HepG2 (cell line): ENCODE results near the gene CPSF4. TPM values are rescaled to one million over a fixed set of nuclear protein-coding genes. Genes with fewer than 3 reads are reported as not detected.

Experiments used
- AGO1 ChIP-seq: fragments of 200-400 bp; formaldehyde crosslinking; IDR thresholded peaks from 2 replicates; pipeline ENCODE4 v1.6.1; 2017; ENCODE audit warnings: mild to moderate bottlenecking, low read depth, low read length, moderate library complexity; ENCODE audit not compliant: poor library complexity, severe bottlenecking
- ATAD3A ChIP-seq: sonication (generic); formaldehyde crosslinking; IDR thresholded peaks from 2 replicates; pipeline ENCODE4 v1.4.0; 2020; ENCODE audit warnings: missing genetic modification reagents
- CBX2 ChIP-seq, 2 experiments: fragments of 200-600 bp in 1 of 2; sonication (generic); formaldehyde crosslinking in 1 of 2; IDR thresholded peaks; 2 replicates each; pipeline versions ENCODE4 v1.7.0 to v1.8.1; 2018 to 2022; ENCODE audit warnings: low read depth in 2 of 2, low read length in 1 of 2, mild to moderate bottlenecking in 1 of 2, missing genetic modification reagents in 1 of 2
- IRF2 ChIP-seq: IDR thresholded peaks from 2 replicates; pipeline ENCODE4 v1.6.1; 2018; ENCODE audit warnings: missing genetic modification reagents, missing compliant biosample characterization
- MEIS1 ChIP-seq: sonication (generic); formaldehyde crosslinking; IDR thresholded peaks from 2 replicates; pipeline ENCODE4 v1.9.0; 2021; ENCODE audit warnings: mild to moderate bottlenecking, missing genetic modification reagents, moderate library complexity, borderline replicate concordance
- MTA3 ChIP-seq: sonication (generic); formaldehyde crosslinking; IDR thresholded peaks from 2 replicates; pipeline ENCODE4 v1.4.0; 2020; ENCODE audit warnings: missing genetic modification reagents
- NAIF1 ChIP-seq: sonication (generic); formaldehyde crosslinking; IDR thresholded peaks from 2 replicates; pipeline ENCODE4 v1.5.0; 2020; ENCODE audit warnings: mild to moderate bottlenecking, missing genetic modification reagents, borderline replicate concordance
- SATB2 ChIP-seq: sonication (generic); formaldehyde crosslinking; IDR thresholded peaks from 2 replicates; pipeline ENCODE4 v1.5.0; 2020; ENCODE audit warnings: missing genetic modification reagents
- SOX13 ChIP-seq, 3 experiments: fragments of 450-650 bp in 1 of 3; sonication (generic) in 1 of 3; formaldehyde crosslinking in 1 of 3; IDR thresholded peaks in 2 of 3; conservative IDR thresholded peaks in 1 of 3; 2 replicates each; pipeline versions ENCODE4 v1.5.0 to v1.6.1; 2016 to 2020; ENCODE audit warnings: antibody characterized with exemption in 1 of 3, mild to moderate bottlenecking in 1 of 3, missing compliant biosample characterization in 1 of 3, missing genetic modification reagents in 1 of 3, moderate library complexity in 1 of 3
- TBP ChIP-seq: sonication (generic); formaldehyde crosslinking; IDR thresholded peaks from 2 replicates; pipeline ENCODE4 v1.5.0; 2020; ENCODE audit warnings: missing genetic modification reagents
- TBX3 ChIP-seq: fragments of 450-650 bp; IDR thresholded peaks from 2 replicates; pipeline ENCODE4 v1.6.1; 2017; ENCODE audit warnings: antibody characterized with exemption, mild to moderate bottlenecking, inconsistent platforms, borderline replicate concordance
- ZKSCAN1 ChIP-seq: fragments of 150-350 bp; IDR thresholded peaks from 2 replicates; pipeline ENCODE4 v1.6.1; 2014; ENCODE audit warnings: low read length
- ZNF124 ChIP-seq: sonication (generic); formaldehyde crosslinking; IDR thresholded peaks from 2 replicates; pipeline ENCODE4 v1.4.0; 2020; ENCODE audit warnings: missing genetic modification reagents
- ZNF646 ChIP-seq: sonication (generic); formaldehyde crosslinking; IDR thresholded peaks from 2 replicates; pipeline ENCODE4 v1.9.0; 2021; ENCODE audit warnings: mild to moderate bottlenecking, missing genetic modification reagents
- ZNF713 ChIP-seq: sonication (generic); formaldehyde crosslinking; IDR thresholded peaks from 2 replicates; pipeline ENCODE4 v1.4.0; 2020; ENCODE audit warnings: mild to moderate bottlenecking, missing genetic modification reagents
- ZNF768 ChIP-seq: sonication (generic); formaldehyde crosslinking; IDR thresholded peaks from 2 replicates; pipeline ENCODE4 v1.4.0; 2020; ENCODE audit warnings: missing genetic modification reagents
- ZNF773 ChIP-seq: sonication (generic); formaldehyde crosslinking; IDR thresholded peaks from 2 replicates; pipeline ENCODE4 v1.4.0; 2020; ENCODE audit warnings: missing genetic modification reagents, borderline replicate concordance
- ZNF816 ChIP-seq: sonication (generic); formaldehyde crosslinking; IDR thresholded peaks from 2 replicates; pipeline ENCODE4 v1.8.0; 2022; ENCODE audit warnings: missing genetic modification reagents, mild to moderate bottlenecking, borderline replicate concordance
- ZZZ3 ChIP-seq: sonication (generic); formaldehyde crosslinking; IDR thresholded peaks from 2 replicates; pipeline ENCODE4 v1.4.0; 2020; ENCODE audit warnings: missing genetic modification reagents, mild to moderate bottlenecking, borderline replicate concordance
- polyA plus RNA-seq, 8 experiments: library from polyadenylated mRNA; depleted of rRNA in 3 of 8; stranded (reverse) in 7 of 8; unstranded in 1 of 8; fragments of >200 nt; fragmentation: Illumina TruSeq in 4 of 8; extraction: Trizol in 4 of 8; gene quantifications; 2 replicates each; pipeline versions ENCODE4 v1.2.1 to v1.2.3, GENCODE V29; 2011 to 2016; ENCODE audit warnings: low read depth in 4 of 8, missing spikeins in 1 of 8, mixed read lengths in 1 of 8; ENCODE audit not compliant: insufficient read depth in 1 of 8
- total RNA-seq, 5 experiments: library from RNA; depleted of rRNA; stranded (reverse); fragments of >200 nt; fragmentation: Illumina TruSeq; extraction: Trizol; gene quantifications; 2 replicates each; pipeline ENCODE4 v1.2.3, GENCODE V29; 2016; ENCODE audit warnings: low read depth in 1 of 5
- TF ChIP-seq, protein P1 (sequence below): IDR thresholded peaks from 2 replicates; pipeline ENCODE4 v1.6.1; 2016; ENCODE audit warnings: control low read depth
- TF ChIP-seq, protein P2 (sequence below): IDR thresholded peaks from 2 replicates; pipeline ENCODE4 v1.6.1; 2016; ENCODE audit warnings: missing biosample characterization, missing genetic modification reagents, low read depth

Gene CPSF4
- total and polyA plus RNA-seq, 2 of the 13 experiments (the other 11 are each of a cell fraction or from before 2014, with no cell fraction given): 34.1 to 49.6 TPM

- TF ChIP-seq ZNF646 (CRISPR knock-in tag) (no peak), ATAD3A (CRISPR knock-in tag) (no peak), ZKSCAN1 (no peak), ZNF124 (CRISPR knock-in tag) (no peak), ZNF773 (CRISPR knock-in tag) (no peak), MEIS1 (CRISPR knock-in tag) (no peak), TBX3 (no peak; the same call in 1 of the 2 replicates), ZNF816 (CRISPR knock-in tag) (no peak; the same call in none of the 2 replicates), ZNF713 (no peak), TBP (no peak), SATB2 (CRISPR knock-in tag) (no peak), NAIF1 (CRISPR knock-in tag) (peak; percentile 49; the same call in 1 of the 2 replicates), ZZZ3 (peak; percentile 23; the same call in 1 of the 2 replicates), AGO1 (no peak), IRF2 (peak; percentile 46; the same call in 1 of the 2 replicates), SOX13 (IDR thresholded peaks at IDR 0.05) (no peak), SOX13 (CRISPR knock-in tag; conservative IDR thresholded peaks at IDR 0.05 in 1 of 2, IDR thresholded peaks at IDR 0.05 in 1 of 2) (no peak), ZNF768 (CRISPR knock-in tag) (no peak), MTA3 (CRISPR knock-in tag) (no peak), CBX2 (IDR thresholded peaks at IDR 0.05; ENCODE audit: low read depth, low read length) (no peak), CBX2 (CRISPR knock-in tag; IDR thresholded peaks at IDR 0.05; ENCODE audit: low read depth) (no peak)
- TF ChIP-seq, protein P1, sequence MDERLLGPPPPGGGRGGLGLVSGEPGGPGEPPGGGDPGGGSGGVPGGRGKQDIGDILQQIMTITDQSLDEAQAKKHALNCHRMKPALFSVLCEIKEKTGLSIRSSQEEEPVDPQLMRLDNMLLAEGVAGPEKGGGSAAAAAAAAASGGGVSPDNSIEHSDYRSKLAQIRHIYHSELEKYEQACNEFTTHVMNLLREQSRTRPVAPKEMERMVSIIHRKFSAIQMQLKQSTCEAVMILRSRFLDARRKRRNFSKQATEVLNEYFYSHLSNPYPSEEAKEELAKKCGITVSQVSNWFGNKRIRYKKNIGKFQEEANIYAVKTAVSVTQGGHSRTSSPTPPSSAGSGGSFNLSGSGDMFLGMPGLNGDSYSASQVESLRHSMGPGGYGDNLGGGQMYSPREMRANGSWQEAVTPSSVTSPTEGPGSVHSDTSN (CRISPR knock-in tag): no peak
- TF ChIP-seq, protein P2, sequence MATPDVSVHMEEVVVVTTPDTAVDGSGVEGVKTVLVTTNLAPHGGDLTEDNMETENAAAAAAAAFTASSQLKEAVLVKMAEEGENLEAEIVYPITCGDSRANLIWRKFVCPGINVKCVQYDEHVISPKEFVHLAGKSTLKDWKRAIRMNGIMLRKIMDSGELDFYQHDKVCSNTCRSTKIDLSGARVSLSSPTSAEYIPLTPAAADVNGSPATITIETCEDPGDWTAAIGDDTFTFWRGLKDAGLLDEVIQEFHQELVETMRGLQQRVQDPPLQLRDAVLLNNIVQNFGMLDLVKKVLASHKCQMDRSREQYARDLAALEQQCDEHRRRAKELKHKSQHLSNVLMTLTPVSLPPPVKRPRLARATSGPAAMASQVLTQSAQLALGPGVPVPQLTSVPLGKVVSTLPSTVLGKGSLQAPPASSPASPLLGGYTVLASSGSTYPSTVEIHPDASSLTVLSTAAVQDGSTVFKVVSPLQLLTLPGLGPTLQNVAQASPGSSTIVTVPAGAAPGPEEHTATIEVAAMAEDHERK (CRISPR knock-in tag): no peak
These were observed 66.0 kb downstream of the CPSF4 start, which contains the start of gene ZKSCAN5 (continued) for GRCh38 chr7:99504603-99505323.
